Cardiac muscle cell (in vitro differentiated cells and primary cell): ENCODE results near the gene CPNE2. TPM values are rescaled to one million over a fixed set of nuclear protein-coding genes. Genes with fewer than 3 reads are reported as not detected.

Source experiments
- DNase-seq, 2 donors: peaks; one replicate each; pipeline versions ENCODE4 v3.0.0 to v3.0.0-alpha.2; 2010 to 2017; ENCODE audit warnings: low read depth in 1 of 2, low spot score in 1 of 2
- H3K27ac ChIP-seq: fragments of 200-600 bp; sonication (generic); 2 replicates; pipeline ENCODE4 v1.5.1; 2016
- H3K27me3 ChIP-seq: fragments of 200-600 bp; sonication (generic); 2 replicates; pipeline ENCODE4 v1.6.0; 2016; ENCODE audit warnings: control low read depth
- H3K36me3 ChIP-seq: fragments of 200-600 bp; sonication (generic); 2 replicates; pipeline ENCODE4 v1.5.1; 2016; ENCODE audit warnings: control low read depth
- H3K4me1 ChIP-seq: fragments of 200-600 bp; sonication (generic); 2 replicates; pipeline ENCODE4 v1.8.1; 2017; ENCODE audit warnings: low read depth, mild to moderate bottlenecking, mixed run types
- H3K4me3 ChIP-seq: fragments of 200-600 bp; sonication (generic); 2 replicates; pipeline ENCODE4 v1.5.1; 2016; ENCODE audit warnings: mild to moderate bottlenecking
- H3K9me3 ChIP-seq: fragments of 200-600 bp; sonication (generic); 2 replicates; pipeline ENCODE4 v1.5.1; 2017; ENCODE audit warnings: low read depth, mild to moderate bottlenecking, control low read depth
- CTCF ChIP-seq: IDR thresholded peaks from 2 replicates; pipeline ENCODE4 v1.5.1; 2012; ENCODE audit warnings: low read depth, mild to moderate bottlenecking, low read length
- polyA plus RNA-seq: library from polyadenylated mRNA; unstranded; fragments of >200 nt; fragmentation: Nextera tagmentation; extraction: Ambion mirVana; gene quantifications from 2 replicates; pipeline ENCODE4 v1.2.1, GENCODE V29; 2016
- total RNA-seq: library from RNA; depleted of rRNA; stranded (reverse); fragments of >200 nt; gene quantifications from 2 replicates; pipeline ENCODE4 v1.2.3, GENCODE V29; 2016

Gene CPNE2
- total and polyA plus RNA-seq, 2 experiments from 2014 or later = 25.5 to 43.0 TPM

GRCh38 chr16:57049678-57050077 lies 42.7 kb upstream of the CPNE2 start:
- Histone ChIP-seq H3K9me3 (no peaks in the 10 kb centered on the region), H3K36me3 (no peaks in the 10 kb centered on the region), H3K27me3 (no peaks in the 10 kb centered on the region), H3K4me1 (no peaks in the 10 kb centered on the region), H3K4me3 (no peak overlapping the region), H3K27ac (no peak overlapping the region)
- TF ChIP-seq CTCF = no peak
- DNase-seq = no peak

GRCh38 chr16:57051696-57052228 lies 40.6 kb upstream of the CPNE2 start:
- no peak for TF ChIP-seq CTCF
- no peak for DNase-seq
- no peaks in the 10 kb centered on the region for H3K27me3 ChIP-seq
- H3K9me3 ChIP-seq = no peaks in the 10 kb centered on the region
- no peak overlapping the region for H3K27ac ChIP-seq
- no peak overlapping the region for H3K4me3 ChIP-seq
- no peaks in the 10 kb centered on the region for H3K4me1 ChIP-seq
- no peaks in the 10 kb centered on the region for H3K36me3 ChIP-seq

- Histone ChIP-seq H3K4me3 (no peak overlapping the region), H3K36me3 (no peaks in the 10 kb centered on the region), H3K27ac (no peak overlapping the region), H3K4me1 (no peaks in the 10 kb centered on the region), H3K9me3 (no peaks in the 10 kb centered on the region), H3K27me3 (no peaks in the 10 kb centered on the region)
- no peak for TF ChIP-seq CTCF
- DNase-seq = no peak
Observed at GRCh38 chr16:57053206-57053605, 39.2 kb upstream of the CPNE2 start.

- Histone ChIP-seq H3K9me3 (no peaks in the 10 kb centered on the region), H3K27me3 (no peaks in the 10 kb centered on the region), H3K36me3 (no peaks in the 10 kb centered on the region), H3K4me1 (no peaks in the 10 kb centered on the region), H3K4me3 (no peak overlapping the region), H3K27ac (no peak overlapping the region)
- no peak for DNase-seq
- no peak for TF ChIP-seq CTCF
Observed at GRCh38 chr16:57054338-57054737, 38.0 kb upstream of the CPNE2 start.

- Histone ChIP-seq H3K27ac (no peak overlapping the region), H3K4me1 (no peaks in the 10 kb centered on the region), H3K27me3 (no peaks in the 10 kb centered on the region), H3K36me3 (no peaks in the 10 kb centered on the region), H3K4me3 (no peak overlapping the region), H3K9me3 (no peaks in the 10 kb centered on the region)
- no peak for TF ChIP-seq CTCF
- no peak for DNase-seq
Observed at GRCh38 chr16:57054771-57055170, 37.6 kb upstream of the CPNE2 start.

- Histone ChIP-seq H3K27me3 (no peaks in the 10 kb centered on the region), H3K4me3 (no peak overlapping the region), H3K27ac (no peak overlapping the region), H3K4me1 (no peaks in the 10 kb centered on the region), H3K36me3 (no peaks in the 10 kb centered on the region), H3K9me3 (no peaks in the 10 kb centered on the region)
- TF ChIP-seq CTCF = no peak
- no peak for DNase-seq
Observed at GRCh38 chr16:57055671-57056070, 36.7 kb upstream of the CPNE2 start.
